ENCODE data around the gene ZNF277.

ZNF277 gene

DNA sequence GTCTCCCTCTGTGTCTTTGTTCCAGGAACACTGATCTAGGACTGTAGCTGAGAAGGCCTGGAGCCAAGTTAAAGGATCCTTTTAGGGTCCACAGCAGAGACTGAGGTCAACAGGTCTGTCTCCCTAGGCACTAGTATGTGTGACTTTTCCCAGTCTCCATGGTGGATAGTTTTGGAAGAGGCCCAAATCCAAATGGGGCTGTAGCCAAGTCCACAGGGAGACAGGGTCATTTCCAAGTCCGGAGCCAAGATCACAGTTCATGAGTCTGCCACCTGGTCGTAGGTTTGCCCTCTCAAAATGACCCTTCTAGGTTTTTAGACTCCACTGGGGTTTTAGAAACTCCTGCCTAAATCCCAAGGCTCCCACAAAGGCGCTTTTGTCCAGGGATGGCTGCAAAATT is 16.8 kb downstream of the ZNF277 start:
- H3K36me3 ChIP-seq (ENCODE audit: control insufficient read depth, insufficient read depth, low read length): no peaks in the 10 kb centered on the region
- H3K4me1 ChIP-seq (ENCODE audit: control insufficient read depth, insufficient read depth, low read length): no peaks in the 10 kb centered on the region
- no peaks in the 10 kb centered on the region for H3K9me3 ChIP-seq (ENCODE audit: control insufficient read depth, low read length)
- H3K4me3 ChIP-seq (ENCODE audit: low read length): no peak overlapping the region
- H3K9ac ChIP-seq (ENCODE audit: low read length): no peak overlapping the region
- no peaks in the 10 kb centered on the region for H3K27me3 ChIP-seq (ENCODE audit: control insufficient read depth, insufficient read depth, low read length)

DNA sequence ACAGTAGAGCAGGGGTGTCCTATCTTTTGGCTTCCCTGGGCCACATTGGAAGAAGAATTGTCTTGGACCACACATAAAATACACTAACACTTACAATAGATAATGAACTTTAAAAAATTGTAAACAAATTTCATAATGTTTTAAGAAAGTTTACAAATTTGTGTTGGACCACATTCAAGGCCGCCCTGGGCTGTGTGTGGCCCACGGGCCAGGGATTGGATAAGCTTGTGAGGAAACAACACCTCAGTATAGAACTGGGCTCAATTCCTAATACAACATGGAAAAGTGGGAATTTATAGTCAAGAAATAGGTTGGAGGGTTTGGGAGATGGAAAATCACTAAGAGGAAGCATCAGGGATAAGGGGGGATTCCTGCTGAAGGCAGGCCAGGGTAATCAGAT is 17.7 kb downstream of the ZNF277 start:
- Histone ChIP-seq H3K9ac (ENCODE audit: low read length) (no peak overlapping the region), H3K9me3 (ENCODE audit: control insufficient read depth, low read length) (no peaks in the 10 kb centered on the region), H3K4me3 (ENCODE audit: low read length) (no peak overlapping the region), H3K27me3 (ENCODE audit: control insufficient read depth, insufficient read depth, low read length) (no peaks in the 10 kb centered on the region), H3K36me3 (ENCODE audit: control insufficient read depth, insufficient read depth, low read length) (no peaks in the 10 kb centered on the region), H3K4me1 (ENCODE audit: control insufficient read depth, insufficient read depth, low read length) (no peaks in the 10 kb centered on the region)

DNA sequence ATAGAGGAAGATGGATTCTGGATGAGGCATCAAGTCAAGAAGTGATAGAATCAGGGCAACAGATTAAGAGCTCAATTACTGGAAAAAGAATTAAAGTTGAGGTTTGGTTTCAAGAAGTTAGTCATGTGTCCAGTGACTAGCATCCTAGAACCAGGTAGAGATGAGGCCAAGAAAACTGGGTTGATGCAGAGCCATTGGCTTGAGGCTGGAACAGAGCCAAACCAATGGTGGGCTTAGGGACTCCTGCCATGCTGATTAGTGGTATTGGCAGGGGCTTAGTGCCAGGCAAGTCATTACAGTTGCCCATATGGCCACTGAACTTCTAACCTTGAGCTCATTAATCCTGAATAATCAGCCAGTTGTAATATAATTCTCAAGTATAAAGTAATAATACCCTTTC is 18.5 kb downstream of the ZNF277 start:
- no peaks in the 10 kb centered on the region for H3K9me3 ChIP-seq (ENCODE audit: control insufficient read depth, low read length)
- no peaks in the 10 kb centered on the region for H3K27me3 ChIP-seq (ENCODE audit: control insufficient read depth, insufficient read depth, low read length)
- no peak overlapping the region for H3K4me3 ChIP-seq (ENCODE audit: low read length)
- H3K9ac ChIP-seq (ENCODE audit: low read length): no peak overlapping the region
- no peaks in the 10 kb centered on the region for H3K36me3 ChIP-seq (ENCODE audit: control insufficient read depth, insufficient read depth, low read length)
- H3K4me1 ChIP-seq (ENCODE audit: control insufficient read depth, insufficient read depth, low read length): no peaks in the 10 kb centered on the region

DNA sequence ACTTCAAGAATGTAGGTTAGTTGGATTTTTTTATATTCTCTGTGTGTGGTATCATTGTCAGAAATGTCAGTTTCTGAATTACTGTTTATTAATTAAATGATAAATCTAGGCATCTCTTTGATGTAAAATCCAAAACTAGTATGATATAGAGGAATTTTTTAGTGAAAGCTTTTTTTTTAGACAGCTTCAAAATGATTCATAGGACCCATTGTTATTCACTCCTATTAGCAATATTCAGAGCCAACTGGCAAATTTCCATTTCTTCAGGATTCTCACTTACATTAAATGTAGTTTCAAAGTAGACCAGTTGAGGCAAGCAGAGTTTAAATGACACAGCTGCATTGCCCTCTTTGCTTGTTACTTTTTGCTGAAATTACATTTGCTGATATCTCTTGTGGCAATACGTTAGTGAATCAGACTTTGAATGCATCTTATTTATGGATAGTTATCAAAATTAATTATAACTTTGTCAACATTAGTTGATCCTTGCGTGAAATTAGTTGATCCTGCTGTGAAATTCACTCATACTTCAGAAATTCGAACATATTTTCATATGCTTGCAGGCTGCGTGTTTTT is 20.3 kb downstream of the ZNF277 start:
- Histone ChIP-seq H3K9me3 (ENCODE audit: control insufficient read depth, low read length) (no peaks in the 10 kb centered on the region), H3K36me3 (ENCODE audit: control insufficient read depth, insufficient read depth, low read length) (no peaks in the 10 kb centered on the region), H3K27me3 (ENCODE audit: control insufficient read depth, insufficient read depth, low read length) (no peaks in the 10 kb centered on the region), H3K9ac (ENCODE audit: low read length) (no peak overlapping the region), H3K4me3 (ENCODE audit: low read length) (no peak overlapping the region), H3K4me1 (ENCODE audit: control insufficient read depth, insufficient read depth, low read length) (no peaks in the 10 kb centered on the region)

DNA sequence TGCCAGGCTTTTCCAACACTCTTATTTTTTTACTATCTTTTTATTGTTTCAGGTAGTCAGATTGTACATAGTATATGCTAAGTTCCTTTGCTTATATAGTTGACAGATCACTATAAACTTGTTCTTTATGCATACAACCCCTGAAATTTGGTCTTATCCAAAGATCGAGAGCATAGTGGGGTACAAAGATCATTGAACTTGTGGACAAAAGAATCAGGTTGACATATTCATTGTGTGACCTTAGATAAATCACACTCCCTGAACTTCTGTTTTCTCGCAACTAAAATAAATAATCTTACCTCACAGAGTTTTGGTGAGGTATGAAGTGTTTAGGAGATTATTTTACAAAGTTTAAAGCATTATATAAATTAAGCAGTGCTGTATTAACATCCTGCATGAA is 22.1 kb downstream of the ZNF277 start:
- Histone ChIP-seq H3K4me3 (ENCODE audit: low read length) (no peak overlapping the region), H3K27me3 (ENCODE audit: control insufficient read depth, insufficient read depth, low read length) (no peaks in the 10 kb centered on the region), H3K36me3 (ENCODE audit: control insufficient read depth, insufficient read depth, low read length) (no peaks in the 10 kb centered on the region), H3K9ac (ENCODE audit: low read length) (no peak overlapping the region), H3K4me1 (ENCODE audit: control insufficient read depth, insufficient read depth, low read length) (peaks cover 10% of the 10 kb centered on the region), H3K9me3 (ENCODE audit: control insufficient read depth, low read length) (no peaks in the 10 kb centered on the region)

DNA sequence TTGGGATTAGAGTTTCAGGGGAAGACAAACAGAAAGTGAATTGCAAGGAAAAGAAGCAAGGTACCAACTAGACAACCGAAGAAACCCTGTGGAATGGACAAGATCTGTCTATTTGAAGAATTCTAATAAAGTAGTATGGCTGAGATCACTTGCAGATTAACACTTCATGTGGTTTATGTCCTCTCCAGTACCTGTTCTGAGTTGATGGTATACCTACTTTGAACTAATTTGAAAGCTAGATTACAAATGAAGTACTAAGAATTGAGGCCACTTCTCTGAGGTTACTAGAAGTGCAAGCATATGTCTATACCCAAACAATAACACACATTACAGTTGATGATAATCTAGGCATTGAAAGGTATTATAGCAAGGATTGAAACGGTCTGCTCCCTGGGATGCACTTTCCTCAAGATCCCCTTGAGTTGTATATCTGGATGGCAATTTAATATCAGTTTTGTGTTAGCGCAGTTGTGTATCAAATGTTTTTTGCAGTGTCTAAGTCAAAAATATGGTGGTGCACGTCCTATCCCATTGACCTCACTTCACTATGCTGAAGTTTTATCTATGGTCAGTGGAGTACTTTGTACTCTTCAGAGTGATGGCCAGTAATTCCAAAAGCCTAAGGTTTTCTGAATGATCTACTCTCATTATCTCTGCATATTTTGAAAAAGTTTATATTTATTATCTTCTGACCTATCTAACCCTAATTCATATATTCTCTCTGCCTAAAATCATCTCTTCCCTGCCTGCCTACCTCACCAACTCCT is 25.9 kb downstream of the ZNF277 start:
- H3K27me3 ChIP-seq (ENCODE audit: control insufficient read depth, insufficient read depth, low read length): no peaks in the 10 kb centered on the region
- no peak overlapping the region for H3K9ac ChIP-seq (ENCODE audit: low read length)
- no peaks in the 10 kb centered on the region for H3K9me3 ChIP-seq (ENCODE audit: control insufficient read depth, low read length)
- peaks cover 10% of the 10 kb centered on the region for H3K4me1 ChIP-seq (ENCODE audit: control insufficient read depth, insufficient read depth, low read length)
- no peak overlapping the region for H3K4me3 ChIP-seq (ENCODE audit: low read length)
- H3K36me3 ChIP-seq (ENCODE audit: control insufficient read depth, insufficient read depth, low read length): no peaks in the 10 kb centered on the region

DNA sequence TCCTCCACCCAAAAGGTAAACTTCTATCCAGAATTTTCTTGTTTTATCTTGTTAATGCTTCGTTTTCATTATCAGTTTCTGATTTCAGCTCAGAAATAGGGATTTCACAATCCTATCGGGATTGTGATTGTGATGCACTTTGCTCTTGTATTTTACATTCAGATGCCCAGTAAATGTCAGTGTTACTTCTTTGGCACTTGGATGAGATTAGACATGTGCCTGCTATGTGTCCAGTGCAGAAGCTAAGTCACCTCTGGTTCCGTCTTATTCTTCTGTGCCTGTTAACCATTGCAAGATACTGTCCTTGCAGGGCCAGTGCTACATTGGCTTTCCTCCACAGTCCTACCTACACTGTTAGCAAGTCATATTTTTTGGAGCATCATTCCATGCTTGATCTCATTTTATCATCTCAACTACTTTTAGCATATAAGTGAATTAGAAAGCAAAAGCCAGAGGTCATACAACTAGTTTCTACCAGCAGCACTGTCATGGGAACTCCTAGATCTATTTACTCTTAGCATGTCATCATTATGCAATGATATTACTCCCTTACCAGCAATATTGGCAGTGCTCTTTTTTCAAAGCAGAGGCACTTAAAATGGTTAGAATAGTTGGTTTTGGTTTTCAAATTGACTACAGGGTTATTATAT is 26.7 kb downstream of the ZNF277 start:
- Histone ChIP-seq H3K9ac (ENCODE audit: low read length) (no peak overlapping the region), H3K9me3 (ENCODE audit: control insufficient read depth, low read length) (no peaks in the 10 kb centered on the region), H3K27me3 (ENCODE audit: control insufficient read depth, insufficient read depth, low read length) (no peaks in the 10 kb centered on the region), H3K36me3 (ENCODE audit: control insufficient read depth, insufficient read depth, low read length) (no peaks in the 10 kb centered on the region), H3K4me3 (ENCODE audit: low read length) (no peak overlapping the region), H3K4me1 (ENCODE audit: control insufficient read depth, insufficient read depth, low read length) (peaks cover 10% of the 10 kb centered on the region)

DNA sequence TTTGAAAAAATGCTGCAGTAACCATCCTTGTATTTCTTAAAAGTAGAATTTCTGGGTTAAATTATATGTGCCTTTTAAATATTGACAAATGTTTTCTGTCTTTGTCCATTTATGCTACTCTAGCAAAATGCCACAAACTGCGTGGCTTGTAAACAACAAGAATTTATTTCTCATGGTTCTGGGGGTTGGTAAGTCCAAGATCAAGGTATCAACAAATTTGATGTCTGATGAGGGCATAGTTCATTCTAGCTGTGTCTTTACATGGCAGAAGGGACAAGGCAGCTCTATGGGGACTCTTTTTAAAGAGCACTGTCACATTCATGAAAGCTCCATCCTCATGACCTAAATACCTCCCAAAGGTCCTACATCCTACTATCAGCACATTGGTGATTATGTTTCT is 27.7 kb downstream of the ZNF277 start:
- Histone ChIP-seq H3K4me1 (ENCODE audit: control insufficient read depth, insufficient read depth, low read length) (peaks cover 10% of the 10 kb centered on the region), H3K36me3 (ENCODE audit: control insufficient read depth, insufficient read depth, low read length) (no peaks in the 10 kb centered on the region), H3K9me3 (ENCODE audit: control insufficient read depth, low read length) (no peaks in the 10 kb centered on the region), H3K9ac (ENCODE audit: low read length) (no peak overlapping the region), H3K27me3 (ENCODE audit: control insufficient read depth, insufficient read depth, low read length) (no peaks in the 10 kb centered on the region), H3K4me3 (ENCODE audit: low read length) (no peak overlapping the region)

DNA sequence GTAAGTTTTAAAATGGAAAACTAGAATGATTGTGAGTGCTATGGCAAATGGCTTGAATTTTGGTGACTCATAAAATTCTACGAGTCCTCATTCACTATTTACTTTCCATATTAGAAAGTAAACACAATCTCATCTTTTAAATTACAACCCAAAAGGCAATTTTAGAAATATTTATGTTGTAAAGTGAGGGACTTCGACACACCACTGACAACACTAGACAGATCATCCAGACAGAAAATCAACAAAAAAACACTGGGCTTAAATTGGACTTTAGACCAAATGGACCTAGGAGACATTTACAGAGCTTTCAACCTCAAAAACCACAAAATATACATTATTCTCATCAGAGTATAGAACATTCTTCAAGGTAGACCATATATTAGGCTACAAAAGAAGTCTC is 30.1 kb downstream of the ZNF277 start:
- H3K36me3 ChIP-seq (ENCODE audit: control insufficient read depth, insufficient read depth, low read length): no peaks in the 10 kb centered on the region
- H3K4me1 ChIP-seq (ENCODE audit: control insufficient read depth, insufficient read depth, low read length): peaks cover 10% of the 10 kb centered on the region
- no peak overlapping the region for H3K4me3 ChIP-seq (ENCODE audit: low read length)
- no peak overlapping the region for H3K9ac ChIP-seq (ENCODE audit: low read length)
- no peaks in the 10 kb centered on the region for H3K27me3 ChIP-seq (ENCODE audit: control insufficient read depth, insufficient read depth, low read length)
- no peaks in the 10 kb centered on the region for H3K9me3 ChIP-seq (ENCODE audit: control insufficient read depth, low read length)

DNA sequence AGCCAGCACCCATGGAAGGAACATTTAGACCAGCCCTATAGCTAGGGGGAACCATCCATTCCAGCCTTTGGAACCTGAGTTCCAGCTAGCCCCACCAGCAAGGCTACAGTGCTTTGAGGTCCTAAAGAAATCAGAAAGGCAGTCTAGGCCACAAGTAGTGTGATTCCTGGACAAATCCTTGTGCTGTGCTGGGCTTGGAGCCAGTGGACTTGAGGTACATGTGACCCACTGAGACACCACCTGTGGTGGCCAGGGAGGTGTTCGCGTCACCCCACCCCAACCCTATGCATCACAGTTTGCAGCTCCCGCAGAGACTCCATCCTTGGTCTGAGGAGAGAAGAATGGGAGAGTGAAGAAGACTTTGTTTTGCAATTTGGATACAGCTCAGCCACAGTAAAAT is 31.8 kb downstream of the ZNF277 start:
- peaks cover 2% of the 10 kb centered on the region for H3K4me1 ChIP-seq (ENCODE audit: control insufficient read depth, insufficient read depth, low read length)
- no peaks in the 10 kb centered on the region for H3K36me3 ChIP-seq (ENCODE audit: control insufficient read depth, insufficient read depth, low read length)

DNA sequence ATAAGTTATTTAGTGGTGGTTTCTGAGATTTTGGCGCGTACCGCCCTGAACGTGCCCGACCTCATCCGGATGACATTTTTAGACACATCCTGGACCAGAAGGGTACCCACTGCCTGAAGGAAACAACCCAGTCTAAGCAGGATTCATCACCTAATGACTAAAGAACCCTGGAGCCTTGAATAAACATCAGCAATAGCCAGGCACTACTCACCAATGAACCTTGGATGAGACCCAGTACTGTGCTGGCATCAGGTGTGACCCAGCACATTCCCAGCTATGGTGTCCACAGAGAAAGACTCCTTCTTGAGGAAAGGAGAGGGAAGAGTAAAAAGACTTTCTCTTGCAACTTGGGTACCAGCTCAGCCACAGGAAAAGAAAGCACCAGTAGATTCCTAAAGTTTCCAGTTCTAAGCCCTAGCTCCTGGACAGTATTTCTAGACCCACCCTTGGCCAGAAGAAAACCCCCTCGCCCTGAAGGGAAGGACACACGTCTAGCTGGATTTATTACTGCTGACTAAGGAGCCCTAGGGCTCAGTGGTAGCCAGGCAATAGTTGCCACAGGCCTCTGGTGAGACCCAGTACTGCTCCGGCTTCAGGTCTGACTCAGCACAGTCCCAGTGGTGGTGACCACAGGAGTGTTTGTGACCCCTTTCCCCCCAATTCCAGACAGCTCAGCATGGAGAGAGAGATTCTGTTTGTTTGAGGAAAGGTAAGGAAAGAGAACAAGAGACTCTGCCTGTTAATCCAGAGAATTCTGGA is 32.5 kb downstream of the ZNF277 start:
- Histone ChIP-seq H3K9me3 (ENCODE audit: control insufficient read depth, low read length) (no peaks in the 10 kb centered on the region), H3K36me3 (ENCODE audit: control insufficient read depth, insufficient read depth, low read length) (no peaks in the 10 kb centered on the region), H3K4me3 (ENCODE audit: low read length) (no peak overlapping the region), H3K9ac (ENCODE audit: low read length) (no peak overlapping the region), H3K4me1 (ENCODE audit: control insufficient read depth, insufficient read depth, low read length) (no peaks in the 10 kb centered on the region), H3K27me3 (ENCODE audit: control insufficient read depth, insufficient read depth, low read length) (no peaks in the 10 kb centered on the region)

More for the DNA sequence above, 31.8 kb downstream of the ZNF277 start:
- Histone ChIP-seq H3K4me3 (ENCODE audit: low read length) (no peak overlapping the region), H3K27me3 (ENCODE audit: control insufficient read depth, insufficient read depth, low read length) (no peaks in the 10 kb centered on the region), H3K9me3 (ENCODE audit: control insufficient read depth, low read length) (no peaks in the 10 kb centered on the region), H3K9ac (ENCODE audit: low read length) (no peak overlapping the region)

DNA sequence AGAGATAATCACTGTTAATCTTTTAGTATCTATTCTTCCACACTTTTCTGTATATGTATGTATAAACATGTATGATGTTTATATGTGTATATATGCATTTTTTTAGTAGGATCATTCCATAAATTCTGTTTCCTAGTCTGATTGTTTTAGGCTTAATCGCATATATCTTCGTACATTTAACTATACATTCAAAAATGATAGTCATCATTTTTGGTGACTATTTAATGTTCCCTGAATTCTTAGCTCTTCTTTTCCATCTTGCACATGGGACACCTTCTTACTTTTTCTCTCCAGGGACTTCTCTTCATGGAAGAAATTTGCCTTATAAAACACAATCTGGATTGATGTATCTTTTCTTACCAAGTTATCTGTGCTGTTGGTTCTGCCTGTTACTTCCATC is 42.1 kb downstream of the ZNF277 start:
- no peak overlapping the region for H3K9ac ChIP-seq (ENCODE audit: low read length)
- no peaks in the 10 kb centered on the region for H3K27me3 ChIP-seq (ENCODE audit: control insufficient read depth, insufficient read depth, low read length)
- no peaks in the 10 kb centered on the region for H3K9me3 ChIP-seq (ENCODE audit: control insufficient read depth, low read length)
- no peaks in the 10 kb centered on the region for H3K36me3 ChIP-seq (ENCODE audit: control insufficient read depth, insufficient read depth, low read length)
- H3K4me3 ChIP-seq (ENCODE audit: low read length): no peak overlapping the region
- H3K4me1 ChIP-seq (ENCODE audit: control insufficient read depth, insufficient read depth, low read length): no peaks in the 10 kb centered on the region

All from mucosa of stomach (tissue), 1 donor.